CD4-positive, alpha-beta memory T cell (primary cell): ENCODE data around the gene FHL5. TPM values are rescaled to one million over a fixed set of nuclear protein-coding genes. Genes with fewer than 3 reads are reported as not detected.

Source experiments
- CTCF ChIA-PET: fragments of 350-600 bp; sonication (Branson Sonifier 250); formaldehyde crosslinking; loops from one replicate; lab custom pipeline; 2021; ENCODE audit warnings: inconsistent platforms; ENCODE audit not compliant: partially characterized antibody; lab: Charles Lee
- POLR2A ChIA-PET: fragments of 350-600 bp; sonication (Branson Sonifier 250); formaldehyde crosslinking; loops from one replicate; lab custom pipeline; 2021; ENCODE audit not compliant: partially characterized antibody; lab: Charles Lee
- DNase-seq, 5 donors: peaks; one replicate each; pipeline versions ENCODE4 v3.0.0 to v3.0.0-alpha.2; 2020 to 2022; ENCODE audit warnings: mixed read lengths in 1 of 5
- H3K27ac ChIP-seq: one replicate; pipeline ENCODE4 v1.7.0; 2013; ENCODE audit warnings: low read depth, low read length
- H3K27me3 ChIP-seq: 2 replicates; pipeline ENCODE4 v1.7.0; 2013; ENCODE audit warnings: mild to moderate bottlenecking, low read length, moderate library complexity; ENCODE audit not compliant: insufficient read depth
- H3K36me3 ChIP-seq: 2 replicates; pipeline ENCODE4 v1.7.0; 2013; ENCODE audit warnings: mild to moderate bottlenecking, low read length, moderate library complexity; ENCODE audit not compliant: insufficient read depth
- H3K4me1 ChIP-seq: 2 replicates; pipeline ENCODE4 v1.7.0; 2013; ENCODE audit warnings: mild to moderate bottlenecking, low read length, moderate library complexity; ENCODE audit not compliant: insufficient read depth
- H3K4me3 ChIP-seq, 2 donors: one replicate each; pipeline ENCODE4 v1.7.0; 2013; ENCODE audit warnings: low read length in 2 of 2, mild to moderate bottlenecking in 1 of 2
- H3K9me3 ChIP-seq, 2 donors: one replicate each; pipeline ENCODE4 v1.7.0; 2013; ENCODE audit warnings: low read length in 2 of 2, control low read depth in 1 of 2; ENCODE audit not compliant: control insufficient read depth in 1 of 2
- H3K27ac Mint-ChIP-seq, 7 donors: one replicate each; pipeline ENCODE4 v1.8.0; 2020 to 2021; ENCODE audit warnings: mixed read lengths in 7 of 7, mild to moderate bottlenecking in 6 of 7, inconsistent platforms in 3 of 7, moderate library complexity in 3 of 7
- H3K27me3 Mint-ChIP-seq, 2 donors: one replicate each; pipeline ENCODE4 v1.8.0; 2020 to 2021; ENCODE audit warnings: mixed read lengths in 2 of 2
- H3K36me3 Mint-ChIP-seq, 2 donors: one replicate each; pipeline ENCODE4 v1.8.0; 2020 to 2021; ENCODE audit warnings: mixed read lengths in 2 of 2, inconsistent platforms in 1 of 2, mild to moderate bottlenecking in 1 of 2
- H3K4me1 Mint-ChIP-seq, 4 donors: one replicate each; pipeline ENCODE4 v1.8.0; 2020 to 2021; ENCODE audit warnings: mixed read lengths in 4 of 4, mild to moderate bottlenecking in 1 of 4
- H3K4me3 Mint-ChIP-seq, 8 donors: one replicate each; pipeline ENCODE4 v1.8.0; 2020 to 2021; ENCODE audit warnings: mixed read lengths in 8 of 8, mild to moderate bottlenecking in 7 of 8, moderate library complexity in 6 of 8, inconsistent platforms in 3 of 8
- H3K9me3 Mint-ChIP-seq, 8 donors: one replicate each; pipeline ENCODE4 v1.8.0; 2020 to 2021; ENCODE audit warnings: mixed read lengths in 8 of 8, mild to moderate bottlenecking in 5 of 8, inconsistent platforms in 3 of 8, moderate library complexity in 1 of 8
- intact Hi-C: fragments of 100-400 bp; cut with micrococcal nuclease; formaldehyde crosslinking; loops from one replicate; pipeline ENCODE4 v1.15.1; 2023
- polyA plus RNA-seq, 2 donors: library from polyadenylated mRNA; unstranded; fragments of 300-500 nt; fragmentation: Illumina TruSeq; gene quantifications; one replicate each; pipeline ENCODE4 v1.2.3, GENCODE V29; 2021
- total RNA-seq, 2 experiments: library from RNA; stranded (reverse); gene quantifications; one replicate each; pipeline ENCODE4 v1.2.3, GENCODE V29; 2021

FHL5 gene
- total and polyA plus RNA-seq, 4 experiments from 2014 or later: not detected

DNA sequence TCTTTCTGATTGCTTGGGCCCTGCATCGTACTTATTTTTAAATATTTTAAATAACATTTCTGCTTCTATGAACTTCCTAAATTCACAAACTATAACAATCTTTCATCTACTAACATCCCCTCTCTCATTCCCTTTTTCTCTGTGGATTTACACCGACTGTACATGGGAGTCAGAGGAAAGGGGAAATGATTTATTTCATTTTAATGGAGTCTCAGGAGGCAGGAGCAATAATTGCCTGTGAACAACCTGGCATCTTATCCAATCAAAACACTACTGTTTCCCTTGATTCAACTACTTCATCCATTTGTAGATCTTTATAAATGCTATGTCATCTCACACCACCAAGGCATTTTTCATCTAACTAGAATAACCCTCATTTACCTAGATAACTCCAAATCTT, 89.6 kb downstream of the FHL5 start:
- H3K4me1 ChIP-seq: no peaks in the 10 kb centered on the region
- no peaks in the 10 kb centered on the region for H3K36me3 Mint-ChIP-seq
- peaks cover 0 to 4% (median 2%) of the 10 kb centered on the region in 4 donors for H3K4me1 Mint-ChIP-seq
- H3K9me3 ChIP-seq: no peaks in the 10 kb centered on the region
- no peak overlapping the region for H3K4me3 Mint-ChIP-seq
- H3K36me3 ChIP-seq: no peaks in the 10 kb centered on the region
- no peak overlapping the region for H3K27ac ChIP-seq
- H3K27ac Mint-ChIP-seq: no peak overlapping the region
- DNase-seq: no peak
- peaks cover 4 to 17% of the 10 kb centered on the region in 2 donors for H3K27me3 Mint-ChIP-seq
- intact Hi-C loops: no loop called here
- no peaks in the 10 kb centered on the region for H3K9me3 Mint-ChIP-seq
- no peaks in the 10 kb centered on the region for H3K27me3 ChIP-seq
- CTCF ChIA-PET: no interaction called here
- POLR2A ChIA-PET: no interaction called here
- H3K4me3 ChIP-seq: no peak overlapping the region

DNA sequence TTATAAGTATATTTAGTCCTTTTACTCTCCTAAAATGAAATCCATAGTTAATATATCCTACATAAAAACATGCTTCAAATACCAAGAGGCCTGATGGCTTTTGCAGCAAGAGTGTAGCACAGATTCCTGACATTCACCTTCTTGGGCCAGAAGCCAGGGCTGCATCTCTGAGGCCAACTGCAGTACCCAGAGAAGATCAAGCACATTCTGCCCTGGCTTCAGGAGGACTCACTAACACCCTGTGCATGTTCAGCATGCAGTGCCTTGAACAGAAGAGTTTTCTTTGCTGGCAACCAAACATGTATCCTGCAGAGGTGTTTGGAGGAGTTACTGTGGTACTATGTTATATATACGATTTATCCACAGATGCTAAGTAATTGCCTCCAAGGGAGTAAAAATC, 90.3 kb downstream of the FHL5 start:
- H3K4me1 ChIP-seq: no peaks in the 10 kb centered on the region
- H3K27me3 Mint-ChIP-seq: peaks cover 6 to 18% of the 10 kb centered on the region in 2 donors

DNA sequence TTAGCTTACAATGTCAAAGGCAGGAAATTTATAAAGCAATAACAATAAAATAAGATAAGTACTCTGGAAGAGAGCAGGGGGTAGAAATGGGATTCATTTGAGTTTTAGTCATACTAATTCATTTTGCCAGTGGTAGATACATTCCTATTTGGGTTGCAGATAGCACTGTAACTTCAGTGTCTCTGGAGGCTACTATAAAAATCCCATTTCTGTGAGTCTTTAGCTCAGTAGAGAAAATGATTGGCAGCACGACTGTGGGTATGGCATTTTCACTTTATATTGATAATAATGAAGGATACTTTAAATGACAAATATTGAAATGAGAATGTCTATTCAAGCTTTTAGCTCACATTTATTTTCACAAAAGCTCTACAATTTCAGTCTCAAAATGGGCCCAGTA, 93.6 kb downstream of the FHL5 start:
- H3K27me3 ChIP-seq: no peaks in the 10 kb centered on the region
- intact Hi-C loops: no loop called here
- H3K9me3 Mint-ChIP-seq: peaks cover 0 to 9% (median 0%) of the 10 kb centered on the region in 8 donors
- H3K36me3 ChIP-seq: no peaks in the 10 kb centered on the region
- no peaks in the 10 kb centered on the region for H3K4me1 ChIP-seq
- H3K27ac ChIP-seq: no peak overlapping the region
- H3K4me3 ChIP-seq: no peak overlapping the region
- ChIA-PET CTCF (interaction anchor here (1.2 kb wide), 1 partner anchor 8 kb away, joined by 4 read pairs; no protein-coding TSS in a partner anchor), POLR2A (no interaction called here)
- no peak overlapping the region for H3K27ac Mint-ChIP-seq
- DNase-seq: no peak
- H3K36me3 Mint-ChIP-seq: no peaks in the 10 kb centered on the region
- no peaks in the 10 kb centered on the region for H3K9me3 ChIP-seq
- H3K4me1 Mint-ChIP-seq: peaks cover 0 to 4% (median 2%) of the 10 kb centered on the region in 4 donors
- no peak overlapping the region for H3K4me3 Mint-ChIP-seq
- H3K27me3 Mint-ChIP-seq: peaks cover 9 to 20% of the 10 kb centered on the region in 2 donors

More for the DNA sequence above, 90.3 kb downstream of the FHL5 start:
- no peak overlapping the region for H3K4me3 ChIP-seq
- CTCF ChIA-PET: no interaction called here
- Mint-ChIP-seq H3K36me3 (no peaks in the 10 kb centered on the region), H3K9me3 (no peaks in the 10 kb centered on the region), H3K27ac (no peak overlapping the region), H3K4me1 (peaks cover 0 to 4% (median 2%) of the 10 kb centered on the region in 4 donors), H3K4me3 (no peak overlapping the region)
- intact Hi-C loops: no loop called here
- POLR2A ChIA-PET: no interaction called here
- H3K27ac ChIP-seq: no peak overlapping the region
- no peaks in the 10 kb centered on the region for H3K9me3 ChIP-seq
- no peaks in the 10 kb centered on the region for H3K27me3 ChIP-seq
- DNase-seq: no peak
- H3K36me3 ChIP-seq: no peaks in the 10 kb centered on the region

DNA sequence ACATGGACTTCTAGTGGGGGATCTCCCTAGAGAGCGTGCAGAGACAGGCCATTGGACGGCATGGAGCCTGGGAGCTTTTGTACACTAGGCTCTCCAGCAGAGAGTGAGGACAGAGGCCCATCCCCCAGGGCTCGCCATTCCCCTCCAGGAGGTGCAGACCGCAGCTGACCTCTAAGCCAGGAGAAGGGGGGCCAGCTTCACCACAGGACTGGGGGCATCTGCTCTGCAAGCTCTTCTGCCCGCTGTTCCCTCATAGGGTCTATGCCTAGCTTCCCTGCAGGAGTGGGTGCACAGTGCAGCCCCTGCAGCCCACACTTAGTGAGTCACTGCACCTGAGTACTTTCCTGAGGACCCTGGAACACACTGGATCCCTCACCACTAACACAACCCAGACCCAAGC, 94.4 kb downstream of the FHL5 start:
- no peak for DNase-seq
- Mint-ChIP-seq H3K27me3 (peaks cover 9 to 16% of the 10 kb centered on the region in 2 donors), H3K4me1 (peaks cover 0 to 2% (median 0%) of the 10 kb centered on the region in 4 donors), H3K27ac (no peak overlapping the region), H3K4me3 (no peak overlapping the region), H3K9me3 (peaks cover 0 to 14% (median 0%) of the 10 kb centered on the region in 8 donors), H3K36me3 (no peaks in the 10 kb centered on the region)
- Histone ChIP-seq H3K27ac (no peak overlapping the region), H3K9me3 (no peaks in the 10 kb centered on the region), H3K4me3 (no peak overlapping the region), H3K36me3 (no peaks in the 10 kb centered on the region), H3K4me1 (no peaks in the 10 kb centered on the region), H3K27me3 (no peaks in the 10 kb centered on the region)
- intact Hi-C loops: no loop called here
- ChIA-PET POLR2A (no interaction called here), CTCF (interaction anchor here (1.2 kb wide), 2 partner anchors 9 kb away, joined by 3 to 4 read pairs; no protein-coding TSS in a partner anchor)

DNA sequence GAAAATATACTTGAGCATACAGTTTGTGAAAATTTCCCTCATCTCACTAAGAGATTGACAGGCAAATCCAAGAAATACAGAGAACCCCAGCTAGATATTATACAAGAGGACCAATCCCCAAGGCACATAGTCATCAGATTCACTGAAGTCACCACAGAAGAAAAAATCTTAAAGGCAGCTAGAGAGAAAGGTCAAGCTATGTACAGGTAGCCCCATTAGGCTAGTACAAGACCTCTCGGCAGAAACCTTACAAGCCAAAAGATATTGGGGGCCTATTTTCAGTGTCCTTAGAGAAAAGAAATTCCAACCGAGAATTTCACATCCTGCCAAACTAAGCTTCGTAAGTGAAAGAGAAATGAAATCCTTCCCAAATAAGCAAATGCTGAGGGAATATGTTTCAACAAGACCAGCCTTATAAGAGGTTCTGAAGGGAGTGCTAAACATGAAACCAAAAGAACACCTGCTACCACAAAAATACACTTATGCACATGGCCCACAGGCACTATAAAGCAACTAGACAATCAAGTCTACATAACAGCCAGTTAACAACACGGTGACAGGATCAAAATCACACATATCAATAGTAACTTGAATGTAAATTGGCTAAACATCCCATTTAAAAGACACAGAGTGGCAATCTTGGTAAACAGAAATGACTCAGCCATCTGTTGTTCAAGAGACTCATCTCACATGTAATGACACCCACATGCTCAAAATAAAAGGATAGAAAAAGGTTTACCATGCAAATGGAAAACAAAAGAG, 96.3 kb downstream of the FHL5 start:
- H3K4me3 ChIP-seq: no peak overlapping the region
- DNase-seq: no peak
- H3K9me3 ChIP-seq: no peaks in the 10 kb centered on the region
- H3K27me3 ChIP-seq: no peaks in the 10 kb centered on the region
- H3K27ac ChIP-seq: no peak overlapping the region
- no peaks in the 10 kb centered on the region for H3K4me1 Mint-ChIP-seq
- H3K27ac Mint-ChIP-seq: no peak overlapping the region
- H3K4me3 Mint-ChIP-seq: no peak overlapping the region
- CTCF ChIA-PET: no interaction called here
- POLR2A ChIA-PET: no interaction called here
- H3K4me1 ChIP-seq: no peaks in the 10 kb centered on the region
- H3K27me3 Mint-ChIP-seq: peaks cover 9 to 10% of the 10 kb centered on the region in 2 donors
- intact Hi-C loops: no loop called here
- H3K36me3 Mint-ChIP-seq: no peaks in the 10 kb centered on the region
- no peaks in the 10 kb centered on the region for H3K36me3 ChIP-seq
- peaks cover 0 to 23% (median 3%) of the 10 kb centered on the region in 8 donors for H3K9me3 Mint-ChIP-seq

Other genes starting within 250 kb of the FHL5 start
- 10 to 100 TPM; 35.0 to 38.5 TPM for gene UFL1, start 41.3 kb upstream of the FHL5 start, total RNA-seq
- 10 to 100 TPM; 18.5 to 25.1 TPM for gene UFL1, start 41.3 kb upstream of the FHL5 start, polyA plus RNA-seq